22Rv1 (cell line): Measurements from ENCODE around the gene RALGPS1.

Source experiments
- CTCF ChIP-seq: fragments of 450-650 bp; IDR thresholded peaks from 2 replicates; pipeline ENCODE4 v1.5.1; 2017; ENCODE audit warnings: mild to moderate bottlenecking
- ZFX ChIP-seq: fragments of 450-650 bp; IDR thresholded peaks from 2 replicates; pipeline ENCODE4 v1.6.1; 2017; ENCODE audit warnings: antibody characterized with exemption, borderline replicate concordance

GRCh38 chr9:127211983-127212382 lies 297.4 kb downstream of the RALGPS1 start:
- TF ChIP-seq ZFX (no peak), CTCF (no peak)
